Activated CD8-positive, alpha-beta memory T cell treated with anti-CD3 and anti-CD28 coated beads, Interleukin-2, amount 50 U/mL, for 4 hours (primary cell): ENCODE measurements around the gene TMEM131L.

Experiments used
- DNase-seq: peaks from one replicate; pipeline ENCODE4 v3.0.0-alpha.2; 2020

Gene TMEM131L

DNA sequence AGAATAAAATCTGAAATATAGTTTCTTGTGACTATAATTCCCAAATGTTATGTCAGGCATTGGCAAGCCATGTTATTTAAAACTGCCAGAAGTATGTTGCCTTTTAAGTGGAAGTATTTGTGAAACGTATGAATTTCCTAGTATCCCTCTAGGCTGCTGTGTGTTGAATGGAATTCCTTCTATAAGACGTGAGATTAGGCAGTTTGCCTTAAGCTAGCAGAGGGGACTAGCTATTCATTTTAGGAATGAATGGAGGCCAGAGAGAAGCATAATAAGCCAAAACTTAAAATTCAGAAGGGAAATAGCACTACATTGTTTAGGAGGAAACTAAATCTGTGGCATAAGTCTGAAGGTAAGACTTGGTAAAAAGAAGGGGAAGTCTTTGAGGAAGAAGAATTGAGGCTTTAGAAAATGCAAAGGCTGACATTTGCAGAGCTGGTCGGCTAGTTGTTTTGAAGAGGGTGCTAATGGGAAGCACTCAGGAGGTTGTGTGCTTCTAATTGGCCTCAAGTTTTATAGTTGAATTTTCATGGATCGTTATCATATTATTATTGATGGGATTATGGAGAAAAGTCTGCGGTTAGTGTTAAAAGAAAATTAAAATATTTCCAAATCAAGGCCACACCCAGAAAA lies 57.1 kb downstream of the TMEM131L start:
- no peak for DNase-seq

DNA sequence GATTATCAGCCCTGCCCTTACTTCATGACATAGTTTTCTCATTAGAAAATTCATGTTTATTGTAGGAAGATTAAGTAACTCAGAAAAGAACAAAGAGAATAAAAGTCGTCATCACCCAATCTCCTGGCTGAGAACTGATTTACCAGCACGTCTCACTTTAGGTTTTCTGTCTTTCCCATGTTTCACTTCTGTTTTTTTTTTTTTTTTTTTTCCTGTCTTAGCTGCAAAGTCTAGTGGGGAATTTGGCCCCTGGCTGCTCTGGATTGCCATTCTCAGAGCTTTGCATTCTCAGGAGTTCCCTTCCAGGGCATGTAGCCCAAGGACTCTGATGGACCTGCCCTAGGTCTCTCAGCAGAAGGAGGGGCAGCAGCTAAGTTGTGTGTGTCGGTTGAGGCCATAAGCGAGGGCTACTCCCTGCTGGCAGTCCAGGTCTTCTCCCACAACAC lies 57.8 kb downstream of the TMEM131L start:
- DNase-seq = no peak

- DNase-seq = no peak
Measured at GRCh38 chr4:153524682-153525081, 58.5 kb downstream of the TMEM131L start.

DNA sequence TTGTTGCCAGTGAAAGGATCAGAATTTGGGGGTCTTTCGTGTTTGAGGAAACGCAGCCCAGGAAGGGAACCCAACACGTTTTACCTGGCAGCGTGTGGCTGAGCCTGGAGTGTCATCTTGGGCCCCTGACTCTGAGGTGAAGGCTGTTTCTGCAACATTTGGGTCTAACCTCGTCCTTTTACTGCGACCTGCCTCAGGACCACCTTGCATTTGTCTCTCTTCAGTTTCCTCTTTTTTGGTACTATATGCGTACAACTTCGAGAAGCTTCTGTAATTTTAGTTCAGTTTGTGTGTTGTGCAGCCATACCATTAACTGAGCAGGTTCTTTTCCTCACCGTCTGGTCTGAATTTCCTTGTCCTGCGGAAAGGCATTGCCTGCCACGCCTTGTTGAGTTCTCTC lies 61.5 kb downstream of the TMEM131L start:
- no peak for DNase-seq

DNA sequence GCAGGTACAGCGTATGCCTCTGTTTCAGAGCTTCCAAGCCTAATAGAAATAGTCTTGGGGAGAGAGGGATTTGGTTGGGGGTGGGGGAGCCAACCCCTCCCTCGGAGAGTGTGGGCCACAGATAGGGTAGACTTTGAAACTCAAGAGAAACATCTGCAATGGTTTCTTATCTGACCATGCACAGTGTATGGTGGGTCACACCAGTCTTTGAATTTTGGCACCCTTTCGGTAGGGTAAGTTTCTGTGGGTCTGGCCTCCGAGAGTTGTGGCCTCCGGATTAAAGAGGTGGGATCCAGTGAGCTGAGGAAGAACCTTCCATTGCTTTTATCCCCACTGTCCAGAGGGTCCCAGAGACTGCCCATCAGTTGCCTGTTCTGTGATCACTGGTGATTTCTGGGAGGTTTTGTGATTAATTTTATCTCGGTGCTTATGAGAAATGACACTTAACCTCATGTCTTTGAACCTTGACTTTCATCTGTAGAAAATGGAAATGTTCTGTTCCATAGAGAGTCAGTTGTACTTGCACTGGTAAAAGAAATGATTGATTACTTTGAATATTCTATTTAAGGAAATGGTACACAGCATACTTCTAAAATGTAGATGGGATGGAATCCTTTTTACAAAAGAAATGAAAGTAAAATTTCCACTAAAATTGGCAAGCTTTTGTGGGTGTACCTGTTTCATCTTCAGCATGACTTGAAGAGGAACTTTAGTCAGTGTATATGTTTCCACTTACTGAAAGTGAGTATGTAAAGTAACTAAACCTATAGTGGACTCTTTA lies 62.7 kb downstream of the TMEM131L start:
- no peak for DNase-seq

DNA sequence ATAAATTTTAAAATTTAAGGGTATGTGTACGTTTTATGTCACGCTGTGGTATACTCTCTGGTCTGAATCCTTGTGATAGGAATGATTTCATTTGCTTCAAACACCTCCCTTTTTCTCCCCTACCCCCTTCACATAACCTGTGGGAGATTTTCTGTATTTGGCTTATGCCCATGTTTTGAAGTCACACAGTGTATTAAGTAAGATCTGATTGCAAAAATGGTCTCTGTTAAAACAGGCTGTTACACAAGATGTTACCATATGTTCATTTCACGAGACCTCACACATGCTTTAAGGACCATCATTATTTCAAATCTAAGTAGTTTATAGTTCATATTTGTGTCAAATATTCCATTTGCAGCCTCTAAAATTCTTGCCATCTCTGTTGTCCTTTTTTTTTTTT lies 63.5 kb downstream of the TMEM131L start:
- DNase-seq = no peak

DNA sequence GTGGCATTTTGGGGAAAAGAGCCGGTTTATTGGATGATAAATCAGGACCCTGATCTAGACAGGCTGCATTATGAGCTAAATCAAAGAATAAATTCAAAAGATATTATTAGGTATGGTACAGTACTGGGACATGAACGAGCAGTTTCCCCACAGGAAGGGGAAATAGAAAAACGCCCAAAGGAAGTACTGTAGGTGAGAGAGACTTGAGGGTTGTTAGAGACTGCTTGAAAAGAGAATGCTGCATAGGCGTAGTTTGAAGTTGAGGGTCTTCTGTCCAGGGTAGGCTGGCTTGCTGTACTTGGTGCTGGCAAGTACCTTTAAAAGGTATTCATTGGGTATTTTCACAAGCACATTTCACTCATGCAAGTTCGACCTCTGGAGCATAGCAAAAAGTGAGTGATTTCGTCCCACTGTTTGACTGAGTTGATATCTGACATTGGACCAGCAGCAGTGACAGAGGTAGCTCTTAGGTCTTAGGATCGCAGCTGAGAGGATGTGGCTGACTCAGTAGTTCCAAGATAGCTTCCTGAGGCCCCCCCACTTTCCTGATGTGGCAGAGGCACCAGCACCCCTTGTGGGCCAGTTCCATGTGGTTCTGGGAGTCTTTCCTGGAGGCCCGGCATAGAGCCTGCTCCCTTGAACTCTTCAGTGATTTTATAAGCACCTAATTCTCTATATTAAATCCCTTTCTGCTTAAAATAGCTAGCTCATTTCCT lies 64.3 kb downstream of the TMEM131L start:
- peak; percentile 47 for DNase-seq

DNA sequence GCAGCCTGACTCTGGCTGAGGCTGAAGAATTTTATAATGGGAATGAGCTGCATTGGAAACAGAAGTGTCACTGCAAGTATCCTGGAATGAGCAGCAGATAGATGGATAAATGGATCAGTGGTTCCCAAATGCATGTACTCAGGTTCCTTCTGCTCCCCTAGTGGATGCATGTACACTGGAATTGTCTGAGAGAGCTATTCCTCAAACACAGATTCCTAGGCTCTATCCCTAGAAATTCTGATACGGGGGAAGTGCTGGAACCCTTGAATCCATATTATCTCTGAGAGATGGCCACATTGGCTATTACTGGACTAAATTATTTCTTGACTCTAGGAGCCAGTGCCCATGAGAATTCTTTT lies 64.8 kb downstream of the TMEM131L start:
- DNase-seq = no peak

DNA sequence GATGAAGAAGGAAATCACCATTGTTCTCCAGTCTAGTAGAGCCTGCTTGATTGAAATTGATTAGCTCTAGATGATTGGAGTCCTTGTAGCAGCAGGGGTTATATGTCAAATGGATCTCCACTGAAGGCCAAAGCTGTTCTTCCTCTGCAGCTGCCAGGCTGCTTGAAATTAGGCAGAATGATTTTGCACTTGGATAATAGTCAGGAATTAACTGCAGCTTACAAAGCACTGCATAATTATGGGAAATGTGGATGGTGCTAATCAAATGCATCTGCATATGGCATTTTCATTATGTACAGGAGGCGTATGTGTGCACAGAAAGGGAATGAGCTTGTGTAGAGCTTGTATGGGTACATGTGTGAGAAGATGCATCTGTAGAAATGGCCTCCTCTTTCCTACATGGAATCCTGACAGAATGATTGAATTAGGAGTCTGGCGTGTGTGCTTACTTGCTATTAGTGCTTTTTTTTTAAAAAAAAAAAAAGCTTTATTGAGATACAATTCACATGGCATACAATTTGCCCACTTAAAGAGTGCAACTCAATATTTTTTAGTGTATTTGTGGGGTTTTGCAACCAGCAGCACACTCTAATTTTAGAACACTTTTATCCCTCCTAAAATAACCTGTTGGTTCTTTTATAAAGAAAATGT lies 65.9 kb downstream of the TMEM131L start:
- DNase-seq = no peak

DNA sequence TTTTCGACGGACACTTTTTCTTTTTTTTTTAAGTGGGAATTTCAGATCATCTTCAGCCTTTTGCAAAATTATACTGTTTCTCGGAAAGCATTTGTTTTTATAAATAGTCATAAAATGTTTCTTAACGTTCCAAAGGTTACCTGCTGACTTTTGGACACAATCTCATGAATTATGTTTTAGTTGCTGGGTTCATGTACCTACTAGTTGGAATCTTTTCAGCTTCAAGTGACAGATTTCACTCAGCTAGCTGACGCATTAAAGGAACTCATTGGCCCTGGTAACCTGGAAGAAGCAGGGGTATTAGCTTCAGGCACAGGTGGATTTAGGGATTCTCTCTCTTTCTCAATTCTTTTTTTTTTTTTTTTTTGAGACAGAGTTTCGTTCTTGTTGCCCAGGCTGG lies 66.5 kb downstream of the TMEM131L start:
- no peak for DNase-seq

DNA sequence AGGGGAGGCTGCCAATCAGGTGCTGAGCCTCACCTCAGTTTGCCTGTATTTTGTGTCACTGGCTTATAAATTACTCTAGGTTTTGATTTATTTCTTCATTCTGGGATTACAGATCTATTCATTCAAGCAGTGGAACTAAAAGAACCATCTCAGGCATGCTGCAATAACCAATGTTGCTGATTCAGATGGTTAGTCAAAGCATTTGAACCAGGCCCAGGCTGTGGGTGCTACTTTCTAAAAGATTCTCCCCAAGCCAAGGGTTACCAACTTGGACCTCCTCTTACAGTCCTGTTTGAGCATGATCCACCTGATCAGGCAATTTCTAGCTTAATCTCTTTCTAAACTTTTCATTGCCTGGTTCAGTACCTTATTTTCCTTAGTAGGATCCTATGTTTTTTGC lies 67.2 kb downstream of the TMEM131L start:
- no peak for DNase-seq

GRCh38 chr4:153534792-153535629 lies 68.9 kb downstream of the TMEM131L start:
- no peak for DNase-seq

DNA sequence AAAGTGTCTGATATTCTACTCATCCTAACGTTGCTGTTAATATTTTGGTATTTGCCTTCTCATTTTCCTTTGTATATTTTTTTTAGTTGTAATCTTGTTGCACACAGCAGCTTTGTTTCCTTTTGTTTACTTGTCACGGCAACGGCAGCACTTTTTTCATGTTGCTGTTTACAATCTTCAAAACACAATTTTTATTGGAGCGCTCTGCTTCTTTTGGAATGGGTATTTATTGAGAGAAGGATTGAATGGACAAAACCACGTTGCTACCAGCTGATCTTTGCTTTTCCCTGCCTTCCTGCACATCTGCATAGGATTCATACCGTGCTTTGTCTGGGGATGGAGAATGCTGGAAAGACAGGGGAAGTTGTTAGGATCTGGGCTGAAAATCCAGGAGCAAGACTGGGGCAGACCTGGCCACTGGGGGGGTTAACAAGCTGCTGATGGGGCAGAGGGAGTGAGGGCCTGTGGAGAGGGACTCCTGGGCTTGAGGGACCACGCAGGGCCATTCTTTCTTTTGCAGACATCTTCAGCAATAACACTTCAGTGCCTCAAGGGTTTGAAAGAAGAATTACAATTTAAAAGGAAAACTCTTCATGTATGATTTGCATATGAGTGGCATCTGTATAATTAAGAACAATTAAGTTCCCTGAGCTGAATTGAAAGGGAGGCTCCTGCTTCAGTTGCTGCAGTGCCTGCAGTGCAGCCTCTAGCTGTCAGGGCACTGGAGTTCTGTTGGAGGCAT lies 69.8 kb downstream of the TMEM131L start:
- DNase-seq = no peak

DNA sequence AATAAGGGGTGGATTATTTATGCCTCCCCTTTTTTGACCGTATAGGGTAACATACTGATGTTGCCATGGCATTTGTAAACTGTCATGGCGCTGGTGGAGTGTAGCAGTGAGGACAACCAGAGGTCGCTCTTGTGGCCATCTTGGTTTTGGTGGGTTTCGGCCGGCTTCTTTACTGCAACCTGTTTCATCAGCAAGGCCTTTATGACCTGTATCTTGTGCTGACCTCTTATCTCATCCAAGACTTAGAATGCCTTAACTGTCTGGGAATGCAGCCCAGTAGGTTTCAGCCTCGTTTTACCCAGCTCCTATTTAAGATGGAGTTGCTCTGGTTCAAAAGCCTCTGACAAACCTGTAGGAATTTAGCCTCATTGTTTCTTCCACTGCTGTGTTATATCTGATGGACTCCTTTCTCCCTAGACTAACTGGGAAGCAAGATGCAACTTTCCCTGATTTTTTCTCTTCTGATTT lies 71.4 kb downstream of the TMEM131L start:
- no peak for DNase-seq

- DNase-seq = no peak
Measured at GRCh38 chr4:153538487-153539357, 72.6 kb downstream of the TMEM131L start.

GRCh38 chr4:153539422-153539821 lies 73.3 kb downstream of the TMEM131L start:
- no peak for DNase-seq

- DNase-seq = no peak
Measured at GRCh38 chr4:153541456-153542096, 75.4 kb downstream of the TMEM131L start.

- no peak for DNase-seq
Measured at GRCh38 chr4:153542131-153542530, 76.0 kb downstream of the TMEM131L start.

- DNase-seq = no peak
Measured at GRCh38 chr4:153542834-153543233, 76.7 kb downstream of the TMEM131L start.

DNA sequence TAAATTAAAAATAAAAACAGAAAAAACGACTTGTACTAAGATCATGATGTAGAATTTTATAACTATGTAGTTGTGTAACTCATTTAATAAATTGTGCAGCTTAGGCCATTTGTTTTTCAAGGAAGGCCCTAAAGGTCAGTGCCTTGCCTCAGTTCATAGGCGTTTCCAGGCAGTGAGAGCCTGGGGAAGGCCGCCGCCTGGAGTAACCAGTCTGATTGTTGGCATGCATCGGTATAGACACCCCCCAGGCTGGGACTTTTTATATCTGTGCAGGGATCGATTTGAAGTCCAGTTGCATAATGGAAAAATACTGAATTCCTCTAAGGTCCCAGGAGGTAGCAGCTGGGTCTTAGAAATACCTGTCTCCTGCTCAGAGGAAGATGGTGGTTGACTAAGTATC lies 77.2 kb downstream of the TMEM131L start:
- no peak for DNase-seq
